Panc1 (cell line): ENCODE data around the gene DIAPH3. TPM values are rescaled to one million over a fixed set of nuclear protein-coding genes. Genes with fewer than 3 reads are reported as not detected.

Experiments used
- ATAC-seq: fragments of 200-7000 bp; cut with Tn5 transposase; 2 replicates; pipeline ENCODE4 v1.9.1; 2020; ENCODE audit warnings: mild to moderate bottlenecking, moderate library complexity
- BruUV-seq: library from RNA; stranded (reverse); fragments of 400-500 nt; replicated peaks from 2 replicates; lab custom pipeline; 2021; lab: Mats Ljungman, UMichigan
- CTCF ChIA-PET: fragments of 300-600 bp; sonication (Branson Sonifier 250); formaldehyde crosslinking; loops from one replicate; lab custom pipeline; 2022; ENCODE audit warnings: antibody characterized with exemption; lab: Charles Lee
- POLR2A ChIA-PET: fragments of 300-600 bp; sonication (Branson Sonifier 250); formaldehyde crosslinking; loops from one replicate; lab custom pipeline; 2022; ENCODE audit warnings: antibody characterized with exemption; lab: Charles Lee
- DNase-seq: peaks from one replicate; pipeline ENCODE4 v3.0.0-alpha.2; 2010; ENCODE audit warnings: low read depth, low spot score
- H3K27ac ChIP-seq: 2 replicates; pipeline ENCODE4 v1.5.1; 2011; ENCODE audit warnings: mild to moderate bottlenecking, low read length, inconsistent platforms
- H3K27me3 ChIP-seq: fragments of 200-500 bp; sonication (Bioruptor generic); 2 replicates; pipeline ENCODE4 v1.6.0; 2014; ENCODE audit warnings: low read length, inconsistent platforms; ENCODE audit not compliant: control insufficient read depth, insufficient read depth
- H3K36me3 ChIP-seq: fragments of 200-500 bp; sonication (Bioruptor generic); 2 replicates; pipeline ENCODE4 v1.5.1; 2014; ENCODE audit warnings: inconsistent platforms, mild to moderate bottlenecking, low read length, moderate library complexity; ENCODE audit not compliant: control insufficient read depth, insufficient read depth
- H3K4me1 ChIP-seq: 2 replicates; pipeline ENCODE4 v1.5.1; 2011; ENCODE audit warnings: inconsistent platforms, mild to moderate bottlenecking, low read length, moderate library complexity; ENCODE audit not compliant: control insufficient read depth, insufficient read depth
- H3K4me3 ChIP-seq, 2 experiments: 2 replicates each; pipeline ENCODE4 v1.5.1; 2011 to 2012; ENCODE audit warnings: low read depth in 2 of 2, low read length in 2 of 2, mild to moderate bottlenecking in 2 of 2, inconsistent platforms in 1 of 2, moderate library complexity in 1 of 2
- H3K9me3 ChIP-seq: fragments of 200-500 bp; sonication (Bioruptor generic); 2 replicates; pipeline ENCODE4 v1.5.1; 2014; ENCODE audit warnings: low read depth, mild to moderate bottlenecking, inconsistent platforms, low read length, moderate library complexity; ENCODE audit not compliant: control insufficient read depth, insufficient read depth
- CTCF ChIP-seq: fragments of 450-650 bp; IDR thresholded peaks from 2 replicates; pipeline ENCODE4 v1.5.1; 2017; ENCODE audit warnings: mild to moderate bottlenecking
- POLR2AphosphoS5 ChIP-seq: IDR thresholded peaks from 2 replicates; pipeline ENCODE4 v1.6.1; 2012; ENCODE audit warnings: mild to moderate bottlenecking, low read depth, low read length, moderate library complexity
- SIN3A ChIP-seq: IDR thresholded peaks from 2 replicates; pipeline ENCODE4 v1.6.1; 2012; ENCODE audit warnings: low read depth, mild to moderate bottlenecking, low read length, moderate library complexity, borderline replicate concordance; ENCODE audit not compliant: insufficient read depth
- TCF7L2 ChIP-seq: IDR thresholded peaks from 2 replicates; pipeline ENCODE4 v1.6.1; 2011; ENCODE audit warnings: mild to moderate bottlenecking, low read depth, low read length, inconsistent platforms
- in situ Hi-C: cut with HindIII; loops from 2 replicates; pipeline ENCODE4 v1.10.0; 2016; ENCODE audit warnings: low sequenced_read_pairs, low pct_unique_long_range_greater_than_20kb
- intact Hi-C: fragments of 100-400 bp; cut with micrococcal nuclease; formaldehyde crosslinking; loops from one replicate; pipeline ENCODE4 v1.10.0; 2022; ENCODE audit not compliant: unreplicated experiment
- total RNA-seq: library from RNA; stranded (reverse); gene quantifications from one replicate; pipeline ENCODE4 v1.2.1, GENCODE V29; 2021; ENCODE audit not compliant: unreplicated experiment
- TF ChIP-seq, protein P1 (sequence below), 2 experiments: IDR thresholded peaks; 2 replicates each; pipeline ENCODE4 v1.6.1; 2011 to 2012; ENCODE audit warnings: low read depth in 2 of 2, control low read depth in 1 of 2, low read length in 1 of 2, mild to moderate bottlenecking in 1 of 2, moderate library complexity in 1 of 2; ENCODE audit not compliant: insufficient read depth in 1 of 2

Gene DIAPH3
- total RNA-seq, 1 experiment from 2014 or later = 15.4 TPM

DNA sequence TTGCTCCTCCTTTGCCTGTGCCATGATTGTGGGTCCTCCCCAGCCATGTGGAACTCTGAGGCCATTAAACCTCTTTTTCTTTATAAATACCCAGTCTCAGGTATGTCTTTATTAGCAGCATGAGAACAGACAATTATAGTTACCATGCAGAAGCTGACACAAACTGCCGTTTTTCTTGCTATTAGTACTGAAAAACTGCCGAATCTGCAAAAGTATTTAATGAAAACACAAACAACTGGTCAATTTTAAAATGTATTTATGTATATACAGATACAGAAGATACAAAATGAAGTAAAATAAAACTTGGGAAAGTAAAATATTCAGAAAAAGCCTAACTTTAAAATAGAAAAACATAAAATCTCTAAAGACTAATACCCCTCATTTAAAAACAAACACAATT lies 206.3 kb downstream of the DIAPH3 start:
- no TSS peak for BruUV-seq
- DNase-seq = no peak
- Histone ChIP-seq H3K9me3 (no peaks in the 10 kb centered on the region), H3K4me1 (no peaks in the 10 kb centered on the region), H3K4me3 (no peak overlapping the region), H3K27me3 (no peaks in the 10 kb centered on the region), H3K36me3 (no peaks in the 10 kb centered on the region), H3K27ac (no peak overlapping the region)
- in situ Hi-C loops (no loop called here), intact Hi-C loops (no loop called here)
- ATAC-seq = no peak
- no peak for TF ChIP-seq TCF7L2
- TF ChIP-seq POLR2AphosphoS5 = no peak
- no peak for TF ChIP-seq CTCF
- no peak for TF ChIP-seq SIN3A
- TF ChIP-seq, protein P1, sequence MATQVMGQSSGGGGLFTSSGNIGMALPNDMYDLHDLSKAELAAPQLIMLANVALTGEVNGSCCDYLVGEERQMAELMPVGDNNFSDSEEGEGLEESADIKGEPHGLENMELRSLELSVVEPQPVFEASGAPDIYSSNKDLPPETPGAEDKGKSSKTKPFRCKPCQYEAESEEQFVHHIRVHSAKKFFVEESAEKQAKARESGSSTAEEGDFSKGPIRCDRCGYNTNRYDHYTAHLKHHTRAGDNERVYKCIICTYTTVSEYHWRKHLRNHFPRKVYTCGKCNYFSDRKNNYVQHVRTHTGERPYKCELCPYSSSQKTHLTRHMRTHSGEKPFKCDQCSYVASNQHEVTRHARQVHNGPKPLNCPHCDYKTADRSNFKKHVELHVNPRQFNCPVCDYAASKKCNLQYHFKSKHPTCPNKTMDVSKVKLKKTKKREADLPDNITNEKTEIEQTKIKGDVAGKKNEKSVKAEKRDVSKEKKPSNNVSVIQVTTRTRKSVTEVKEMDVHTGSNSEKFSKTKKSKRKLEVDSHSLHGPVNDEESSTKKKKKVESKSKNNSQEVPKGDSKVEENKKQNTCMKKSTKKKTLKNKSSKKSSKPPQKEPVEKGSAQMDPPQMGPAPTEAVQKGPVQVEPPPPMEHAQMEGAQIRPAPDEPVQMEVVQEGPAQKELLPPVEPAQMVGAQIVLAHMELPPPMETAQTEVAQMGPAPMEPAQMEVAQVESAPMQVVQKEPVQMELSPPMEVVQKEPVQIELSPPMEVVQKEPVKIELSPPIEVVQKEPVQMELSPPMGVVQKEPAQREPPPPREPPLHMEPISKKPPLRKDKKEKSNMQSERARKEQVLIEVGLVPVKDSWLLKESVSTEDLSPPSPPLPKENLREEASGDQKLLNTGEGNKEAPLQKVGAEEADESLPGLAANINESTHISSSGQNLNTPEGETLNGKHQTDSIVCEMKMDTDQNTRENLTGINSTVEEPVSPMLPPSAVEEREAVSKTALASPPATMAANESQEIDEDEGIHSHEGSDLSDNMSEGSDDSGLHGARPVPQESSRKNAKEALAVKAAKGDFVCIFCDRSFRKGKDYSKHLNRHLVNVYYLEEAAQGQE (IDR thresholded peaks at IDR 0.05; ENCODE audit: insufficient read depth in 1 of 2, low read depth in 2 of 2, low read length in 1 of 2) = no peak
- POLR2A ChIA-PET = no interaction called here
- CTCF ChIA-PET = no interaction called here

GRCh38 chr13:59954601-59955000 lies 209.1 kb downstream of the DIAPH3 start:
- ChIA-PET CTCF (no interaction called here), POLR2A (no interaction called here)
- in situ Hi-C loops = no loop called here
- DNase-seq (no peak), ATAC-seq (no peak)
- H3K4me3 ChIP-seq = no peak overlapping the region
- no TSS peak for BruUV-seq
- TF ChIP-seq POLR2AphosphoS5 (no peak), CTCF (no peak), TCF7L2 (no peak), SIN3A (no peak)
- TF ChIP-seq, protein P1 (IDR thresholded peaks at IDR 0.05; ENCODE audit: insufficient read depth in 1 of 2, low read depth in 2 of 2, low read length in 1 of 2) = no peak
- no peaks in the 10 kb centered on the region for H3K4me1 ChIP-seq
- no peaks in the 10 kb centered on the region for H3K36me3 ChIP-seq
- H3K27me3 ChIP-seq = no peaks in the 10 kb centered on the region
- H3K9me3 ChIP-seq = no peaks in the 10 kb centered on the region
- H3K27ac ChIP-seq = no peak overlapping the region
- intact Hi-C loops = no loop called here
